Vagina (tissue), 2 donors: ENCODE measurements around the gene IRF2.

Source experiments
- CTCF ChIP-seq, 3 experiments: fragments of 450-650 bp in 2 of 3; fragments of 200-600 bp in 1 of 3; sonication (generic) in 1 of 3; IDR thresholded peaks; one replicate each; pipeline ENCODE4 v1.5.1; 2017 to 2019; ENCODE audit warnings: antibody characterized with exemption in 3 of 3, mild to moderate bottlenecking in 2 of 3, moderate library complexity in 2 of 3
- POLR2AphosphoS5 ChIP-seq, 2 donors: sonication (generic); formaldehyde crosslinking; IDR thresholded peaks; one replicate each; pipeline ENCODE4 v1.9.0; 2017; ENCODE audit warnings: antibody characterized with exemption in 2 of 2, mild to moderate bottlenecking in 2 of 2, low read depth in 1 of 2; ENCODE audit not compliant: insufficient read depth in 1 of 2

DNA sequence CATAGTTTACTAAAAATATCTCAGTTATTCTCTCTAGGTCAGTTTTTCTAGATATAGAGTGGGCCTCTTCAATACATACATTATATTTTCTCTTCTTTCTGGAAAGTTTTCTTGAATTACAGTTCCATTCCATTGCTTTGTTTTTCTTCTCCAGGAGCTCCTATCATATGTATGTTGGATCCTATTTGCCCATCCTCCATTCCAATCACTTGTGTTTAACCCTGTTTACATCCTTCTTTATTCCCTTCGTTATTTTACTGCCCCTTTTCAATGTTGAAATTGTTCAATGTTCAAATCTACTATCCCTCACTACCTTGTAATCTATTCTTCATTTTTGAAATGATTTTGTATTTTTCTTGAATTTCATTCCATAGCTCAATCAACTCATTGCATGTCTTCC is 97.4 kb downstream of the IRF2 start:
- TF ChIP-seq POLR2AphosphoS5 (IDR thresholded peaks at IDR 0.05; ENCODE audit: insufficient read depth in 1 of 2, low read depth in 1 of 2) = no peak
- no peak for TF ChIP-seq CTCF (IDR thresholded peaks at IDR 0.05)
